Mesendoderm (in vitro differentiated cells): ENCODE measurements around the gene CCND3.

ENCODE experiments used
- DNase-seq: peaks from one replicate; pipeline ENCODE4 v3.0.0; 2013
- H2AK5ac ChIP-seq: 2 replicates; pipeline ENCODE4 v1.6.1; 2013; ENCODE audit warnings: low read length, inconsistent platforms
- H2BK120ac ChIP-seq: 2 replicates; pipeline ENCODE4 v1.6.1; 2013; ENCODE audit warnings: low read depth, mild to moderate bottlenecking, low read length, moderate library complexity, mixed read lengths
- H2BK15ac ChIP-seq: replicated peaks from 2 replicates; pipeline ENCODE4 v1.6.1; 2013; ENCODE audit warnings: low read depth, mild to moderate bottlenecking, moderate library complexity
- H2BK5ac ChIP-seq: 2 replicates; pipeline ENCODE4 v1.6.1; 2013; ENCODE audit warnings: low read length, inconsistent platforms
- H3K18ac ChIP-seq: 2 replicates; pipeline ENCODE4 v1.6.1; 2013; ENCODE audit warnings: mild to moderate bottlenecking, low read length, mixed read lengths
- H3K23ac ChIP-seq: one replicate; pipeline ENCODE4 v1.6.1; 2013; ENCODE audit warnings: low read length
- H3K27ac ChIP-seq: 2 replicates; pipeline ENCODE4 v1.5.1; 2013; ENCODE audit warnings: low read depth, mild to moderate bottlenecking, inconsistent platforms, low read length, moderate library complexity
- H3K27me3 ChIP-seq: 2 replicates; pipeline ENCODE4 v1.6.1; 2013; ENCODE audit warnings: low read length, control low read depth, mild to moderate bottlenecking, inconsistent platforms; ENCODE audit not compliant: insufficient read depth, poor library complexity
- H3K36me3 ChIP-seq: 2 replicates; pipeline ENCODE4 v1.6.1; 2013; ENCODE audit warnings: low read length, inconsistent platforms; ENCODE audit not compliant: control insufficient read depth, insufficient read depth
- H3K4ac ChIP-seq: one replicate; pipeline ENCODE4 v1.6.1; 2013; ENCODE audit warnings: low read depth, mild to moderate bottlenecking, low read length, moderate library complexity
- H3K4me1 ChIP-seq: 2 replicates; pipeline ENCODE4 v1.6.1; 2013; ENCODE audit warnings: low read depth, low read length, inconsistent platforms; ENCODE audit not compliant: control insufficient read depth
- H3K4me2 ChIP-seq: 2 replicates; pipeline ENCODE4 v1.6.1; 2013; ENCODE audit warnings: low read length
- H3K4me3 ChIP-seq: 2 replicates; pipeline ENCODE4 v1.5.1; 2013; ENCODE audit warnings: mild to moderate bottlenecking, low read length
- H3K56ac ChIP-seq: one replicate; pipeline ENCODE4 v1.6.1; 2013; ENCODE audit warnings: low read length
- H3K79me1 ChIP-seq: 2 replicates; pipeline ENCODE4 v1.6.1; 2013; ENCODE audit warnings: low read length, inconsistent platforms
- H3K79me2 ChIP-seq: 2 replicates; pipeline ENCODE4 v1.6.1; 2013; ENCODE audit warnings: mild to moderate bottlenecking, low read length; ENCODE audit not compliant: control insufficient read depth, insufficient read depth
- H3K9ac ChIP-seq: 2 replicates; pipeline ENCODE4 v1.6.1; 2013; ENCODE audit warnings: low read length, inconsistent platforms
- H4K5ac ChIP-seq: one replicate; pipeline ENCODE4 v1.6.1; 2013; ENCODE audit warnings: low read length
- H4K8ac ChIP-seq: one replicate; pipeline ENCODE4 v1.6.1; 2013; ENCODE audit warnings: low read depth, mild to moderate bottlenecking, control low read depth, low read length, moderate library complexity
- WGBS: extraction: QIAGEN DNeasy Blood & Tissue Kit; methylation state at CpG from one replicate; pipeline ENCODE4 v1.1.7; 2013; ENCODE audit warnings: low lambda C conversion rate, missing lambda C conversion rate; ENCODE audit not compliant: insufficient coverage; ENCODE audit errors: extremely low coverage; 5-methylcytosine and 5-hydroxymethylcytosine counted together

CCND3 gene

DNA sequence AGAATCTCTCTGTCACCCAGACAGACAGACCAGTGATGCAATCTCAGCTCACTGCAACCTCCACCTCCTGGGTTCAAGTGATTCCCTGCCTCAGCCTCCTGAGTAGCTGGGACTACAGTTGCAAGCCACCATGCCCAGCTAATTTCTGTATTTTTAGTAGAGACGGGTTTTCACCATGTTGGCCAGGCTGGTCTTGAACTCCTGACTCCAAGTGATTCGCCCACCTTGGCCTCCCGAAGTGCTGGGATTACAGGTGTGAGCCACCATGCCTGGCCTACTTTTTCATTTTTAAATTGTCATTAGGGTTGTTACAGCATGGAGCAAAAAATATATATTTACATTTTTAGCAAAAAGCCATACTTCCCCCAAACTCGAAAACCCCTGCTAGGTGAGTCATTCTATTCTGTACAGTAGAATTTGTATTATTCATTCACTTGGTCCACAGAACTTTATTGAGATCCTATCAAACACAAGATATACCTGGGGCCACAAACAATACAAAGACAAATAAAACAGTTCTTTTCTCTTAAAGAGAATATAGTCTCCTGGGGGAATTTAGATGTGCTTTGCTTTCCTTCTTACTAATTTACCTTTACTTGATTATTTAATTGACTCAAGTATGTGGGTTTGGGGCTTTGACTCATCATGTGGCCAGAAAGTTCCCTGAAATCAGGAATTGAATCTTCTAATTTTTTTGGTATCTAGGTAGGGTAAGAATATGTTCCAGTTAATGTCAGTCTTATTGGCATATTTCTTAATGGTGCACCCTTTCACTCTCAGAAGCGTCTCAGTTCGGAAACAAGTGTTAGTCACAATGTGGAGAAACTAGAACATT lies 16.6 kb upstream of the CCND3 start:
- Histone ChIP-seq H4K8ac (no peak overlapping the region), H2BK5ac (no peak overlapping the region), H3K4me2 (no peak overlapping the region), H3K27me3 (no peaks in the 10 kb centered on the region), H3K79me2 (no peaks in the 10 kb centered on the region), H3K4me1 (no peaks in the 10 kb centered on the region), H3K18ac (no peak overlapping the region), H2BK120ac (no peak overlapping the region), H3K4me3 (no peak overlapping the region), H3K36me3 (no peaks in the 10 kb centered on the region), H3K79me1 (no peaks in the 10 kb centered on the region), H4K5ac (no peak overlapping the region), H3K56ac (no peak overlapping the region), H3K23ac (no peak overlapping the region), H2BK15ac (no peak overlapping the region), H3K4ac (no peak overlapping the region), H3K9ac (no peak overlapping the region), H2AK5ac (no peak overlapping the region), H3K27ac (no peak overlapping the region)
- no peak for DNase-seq
- WGBS: no CpG with 5 or more reads among the region's 6 CpGs

DNA sequence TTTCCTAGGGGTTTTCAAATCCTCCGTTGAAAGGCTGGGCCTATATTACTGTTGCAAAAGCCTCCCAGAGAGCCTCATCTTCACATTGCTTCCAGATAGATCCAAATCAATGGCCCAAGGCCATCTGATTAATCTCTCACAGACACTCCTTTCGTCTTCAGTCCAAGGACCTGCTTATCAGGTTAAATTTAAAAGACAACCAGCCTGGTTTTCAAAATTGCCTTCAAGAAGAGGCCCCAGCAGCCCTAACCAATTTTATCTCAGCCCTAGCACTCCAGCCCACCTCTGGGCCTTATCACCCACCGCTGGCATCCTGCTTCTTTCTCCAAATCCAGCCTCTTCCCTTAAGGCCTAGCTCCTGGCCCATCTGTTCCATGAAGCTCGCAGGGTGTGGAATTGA lies 15.5 kb upstream of the CCND3 start:
- H3K4ac ChIP-seq: no peak overlapping the region
- H3K56ac ChIP-seq: no peak overlapping the region
- no peak overlapping the region for H2AK5ac ChIP-seq
- H3K79me1 ChIP-seq: no peaks in the 10 kb centered on the region
- DNase-seq: no peak
- H4K8ac ChIP-seq: no peak overlapping the region
- H3K4me3 ChIP-seq: no peak overlapping the region
- no peak overlapping the region for H2BK120ac ChIP-seq
- H3K18ac ChIP-seq: no peak overlapping the region
- H3K79me2 ChIP-seq: no peaks in the 10 kb centered on the region
- no peak overlapping the region for H3K27ac ChIP-seq
- no peaks in the 10 kb centered on the region for H3K27me3 ChIP-seq
- no peak overlapping the region for H3K9ac ChIP-seq
- no peak overlapping the region for H2BK15ac ChIP-seq
- no CpG with 5 or more reads among the region's 4 CpGs for WGBS
- no peaks in the 10 kb centered on the region for H3K36me3 ChIP-seq
- H2BK5ac ChIP-seq: no peak overlapping the region
- H3K23ac ChIP-seq: no peak overlapping the region
- no peaks in the 10 kb centered on the region for H3K4me1 ChIP-seq
- H3K4me2 ChIP-seq: no peak overlapping the region
- no peak overlapping the region for H4K5ac ChIP-seq

DNA sequence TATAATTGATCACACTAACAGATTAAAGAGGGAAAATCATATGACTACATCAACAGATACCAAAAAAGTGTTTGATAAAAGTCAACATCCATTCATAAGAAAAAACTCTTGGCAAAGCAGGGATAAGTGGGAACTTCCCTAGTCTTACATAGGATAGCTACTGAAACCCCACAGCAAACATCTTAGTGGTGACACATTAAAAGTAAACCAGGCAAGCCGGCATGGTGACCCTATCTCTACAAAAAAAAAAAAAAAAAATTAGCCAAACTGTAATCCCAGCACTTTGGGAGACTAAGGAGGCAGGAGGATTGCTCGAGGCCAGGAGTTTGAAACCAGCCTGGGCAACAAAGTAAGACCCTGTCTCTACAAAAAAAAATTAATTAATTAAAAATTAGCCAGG lies 13.8 kb upstream of the CCND3 start:
- no peak overlapping the region for H2BK15ac ChIP-seq
- no peak overlapping the region for H2BK5ac ChIP-seq
- H3K27me3 ChIP-seq: no peaks in the 10 kb centered on the region
- WGBS: no CpG with 5 or more reads among the region's 2 CpGs
- H3K23ac ChIP-seq: no peak overlapping the region
- no peak overlapping the region for H3K4ac ChIP-seq
- H3K9ac ChIP-seq: no peak overlapping the region
- H3K79me1 ChIP-seq: no peaks in the 10 kb centered on the region
- no peak overlapping the region for H3K4me3 ChIP-seq
- no peak overlapping the region for H3K56ac ChIP-seq
- no peaks in the 10 kb centered on the region for H3K4me1 ChIP-seq
- DNase-seq: no peak
- no peaks in the 10 kb centered on the region for H3K36me3 ChIP-seq
- H3K79me2 ChIP-seq: no peaks in the 10 kb centered on the region
- no peak overlapping the region for H3K18ac ChIP-seq
- H3K4me2 ChIP-seq: no peak overlapping the region
- no peak overlapping the region for H3K27ac ChIP-seq
- H2BK120ac ChIP-seq: no peak overlapping the region
- no peak overlapping the region for H4K5ac ChIP-seq
- H4K8ac ChIP-seq: no peak overlapping the region
- no peak overlapping the region for H2AK5ac ChIP-seq

DNA sequence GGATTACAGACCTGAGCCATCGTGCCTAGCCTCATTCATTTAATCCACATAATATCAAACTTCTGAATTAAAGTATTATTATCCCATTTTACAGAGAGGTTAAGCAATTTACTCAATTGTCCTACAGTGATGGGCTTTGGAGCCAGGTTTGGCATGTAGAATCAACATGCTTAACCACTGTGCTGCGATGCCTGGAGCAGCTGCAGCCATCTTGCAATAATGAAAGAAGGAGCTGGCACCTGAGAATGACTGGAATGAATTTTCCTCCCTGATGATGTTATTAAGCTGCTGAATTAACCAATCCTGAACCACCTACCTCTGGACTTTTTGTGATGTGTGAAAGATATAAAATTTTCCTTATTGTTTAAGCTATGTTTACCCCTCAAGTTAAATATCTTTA lies 13.1 kb upstream of the CCND3 start:
- Histone ChIP-seq H3K23ac (no peak overlapping the region), H3K27me3 (no peaks in the 10 kb centered on the region), H3K4me1 (no peaks in the 10 kb centered on the region), H2AK5ac (no peak overlapping the region), H3K56ac (no peak overlapping the region), H3K79me1 (no peaks in the 10 kb centered on the region), H4K5ac (no peak overlapping the region), H3K9ac (no peak overlapping the region), H3K4me3 (no peak overlapping the region), H3K4me2 (no peak overlapping the region), H3K4ac (no peak overlapping the region), H2BK15ac (no peak overlapping the region), H2BK120ac (no peak overlapping the region), H3K27ac (no peak overlapping the region), H2BK5ac (no peak overlapping the region), H4K8ac (no peak overlapping the region), H3K36me3 (no peaks in the 10 kb centered on the region), H3K79me2 (no peaks in the 10 kb centered on the region), H3K18ac (no peak overlapping the region)
- DNase-seq: no peak
- WGBS: no CpG with 5 or more reads among the region's 2 CpGs

DNA sequence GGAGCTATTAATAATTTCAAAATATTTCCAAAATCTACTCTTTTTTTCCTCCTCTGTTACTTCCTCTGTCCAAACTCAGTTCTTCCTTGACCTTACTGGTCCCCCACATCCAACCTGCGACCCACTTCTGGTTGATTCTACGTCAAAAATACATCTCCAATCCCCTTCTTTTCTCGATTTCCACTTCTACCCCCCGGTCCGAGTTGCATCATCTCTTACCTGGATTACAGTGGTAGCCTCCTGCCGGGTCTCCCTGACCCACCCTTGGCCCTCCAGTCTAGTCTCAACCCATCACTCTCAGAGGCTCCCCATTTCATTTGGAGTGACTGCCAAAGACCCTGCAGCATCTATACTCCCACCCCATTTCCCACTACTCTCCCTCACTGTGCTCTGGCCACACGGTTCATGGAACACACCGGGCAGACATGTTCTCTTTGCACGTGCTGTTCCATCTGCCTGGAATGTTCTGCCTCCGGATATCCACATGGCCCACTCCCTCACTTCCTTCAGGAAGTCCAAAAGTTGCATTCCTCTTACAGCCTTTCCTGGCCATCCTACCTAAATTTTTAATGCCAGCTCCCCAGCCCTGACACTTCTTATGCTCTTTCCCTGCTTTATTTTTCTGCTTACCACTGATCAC lies 6.1 kb upstream of the CCND3 start:
- no peak overlapping the region for H3K4ac ChIP-seq
- no peak for DNase-seq
- no peak overlapping the region for H3K56ac ChIP-seq
- no peaks in the 10 kb centered on the region for H3K36me3 ChIP-seq
- no peak overlapping the region for H3K4me2 ChIP-seq
- H2BK120ac ChIP-seq: no peak overlapping the region
- no peak overlapping the region for H3K27ac ChIP-seq
- 100% methylated on average over 5 of the region's 10 CpGs for whole genome bisulfite sequencing
- no peak overlapping the region for H4K5ac ChIP-seq
- no peak overlapping the region for H3K9ac ChIP-seq
- H3K4me3 ChIP-seq: no peak overlapping the region
- H4K8ac ChIP-seq: no peak overlapping the region
- H3K79me2 ChIP-seq: no peaks in the 10 kb centered on the region
- H3K27me3 ChIP-seq: no peaks in the 10 kb centered on the region
- H2BK15ac ChIP-seq: no peak overlapping the region
- no peak overlapping the region for H3K23ac ChIP-seq
- H2AK5ac ChIP-seq: no peak overlapping the region
- H3K4me1 ChIP-seq: no peaks in the 10 kb centered on the region
- H3K79me1 ChIP-seq: no peaks in the 10 kb centered on the region
- no peak overlapping the region for H2BK5ac ChIP-seq
- no peak overlapping the region for H3K18ac ChIP-seq

DNA sequence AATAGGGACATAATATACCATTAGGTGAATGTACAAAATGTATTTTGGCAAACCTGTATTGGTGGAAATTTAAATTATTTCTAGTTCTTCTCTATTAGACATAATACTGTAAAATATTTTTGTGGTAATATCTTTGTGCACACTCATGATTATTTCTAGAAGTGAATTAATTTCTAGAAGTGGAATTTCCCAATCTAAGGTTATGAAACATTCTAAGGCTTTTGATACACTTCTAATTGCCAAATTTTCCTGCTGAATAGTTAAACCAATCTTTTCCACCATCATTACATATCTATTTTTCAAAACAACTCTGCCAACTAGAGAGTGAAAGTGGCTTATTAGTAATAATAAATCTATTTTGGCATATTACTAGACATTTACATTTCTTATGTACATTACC lies 1.8 kb upstream of the CCND3 start:
- H3K9ac ChIP-seq: no peak overlapping the region
- H3K79me1 ChIP-seq: no peaks in the 10 kb centered on the region
- H3K4ac ChIP-seq: no peak overlapping the region
- no peak overlapping the region for H3K56ac ChIP-seq
- DNase-seq: no peak
- no peak overlapping the region for H3K4me2 ChIP-seq
- H3K27me3 ChIP-seq: no peaks in the 10 kb centered on the region
- no peak overlapping the region for H3K4me3 ChIP-seq
- no peak overlapping the region for H4K5ac ChIP-seq
- H2BK15ac ChIP-seq: no peak overlapping the region
- H2AK5ac ChIP-seq: no peak overlapping the region
- no peak overlapping the region for H3K18ac ChIP-seq
- H3K4me1 ChIP-seq: peaks cover 15% of the 10 kb centered on the region
- H3K27ac ChIP-seq: no peak overlapping the region
- no peaks in the 10 kb centered on the region for H3K79me2 ChIP-seq
- H2BK5ac ChIP-seq: no peak overlapping the region
- H2BK120ac ChIP-seq: no peak overlapping the region
- no peaks in the 10 kb centered on the region for H3K36me3 ChIP-seq
- H3K23ac ChIP-seq: no peak overlapping the region
- no peak overlapping the region for H4K8ac ChIP-seq
